ENCODE measurements around the gene CAT. TPM values are rescaled to one million over a fixed set of nuclear protein-coding genes. Genes with fewer than 3 reads are reported as not detected.

CAT gene
- total and polyA plus RNA-seq, 12 donors: 42.0 to 134 (median 79.6) TPM

- ATAC-seq: no peak
- intact Hi-C loops (cut with DNase I): no loop called here
These were observed 27.6 kb upstream of the CAT start for GRCh38 chr11:34411111-34411510.

DNA sequence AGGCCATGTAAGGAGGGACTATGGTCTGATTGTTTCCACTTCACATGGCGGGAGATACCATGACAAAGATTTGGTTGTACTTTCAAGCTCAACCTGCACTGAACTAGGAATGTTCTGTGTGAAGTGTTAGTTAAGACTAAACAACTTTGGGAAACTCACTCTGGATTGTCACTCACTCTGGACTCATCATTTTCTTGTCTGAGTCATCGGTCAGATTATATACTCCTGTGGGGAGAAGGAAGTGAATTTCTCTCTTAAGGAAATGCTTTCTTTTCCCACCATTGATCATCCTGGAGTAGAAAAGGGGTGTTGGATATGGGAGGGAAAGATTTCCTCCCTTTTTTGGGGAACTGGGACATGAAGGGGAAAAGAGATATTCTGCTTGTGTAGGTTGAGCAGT, 26.9 kb upstream of the CAT start:
- Histone ChIP-seq H3K4me1 (peaks cover 0 to 6% (median 0%) of the 10 kb centered on the region in 9 donors), H3K4me3 (no peak overlapping the region), H3K36me3 (no peaks in the 10 kb centered on the region), H3K27me3 (peaks cover 0 to 5% (median 0%) of the 10 kb centered on the region in 7 donors), H3K9me3 (peaks cover 0 to 23% (median 12%) of the 10 kb centered on the region in 11 donors), H3K27ac (no peak overlapping the region)
- no peak for DNase-seq
- 87 to 89% methylated on average over 2 of the region's 2 CpGs for WGBS, 2 donors
- no peak for ATAC-seq
- no peak for TF ChIP-seq CTCF (IDR thresholded peaks at IDR 0.05)
- intact Hi-C loops (cut with DNase I): no loop called here

More at GRCh38 chr11:34411111-34411510, 27.6 kb upstream of the CAT start:
- TF ChIP-seq CTCF (IDR thresholded peaks at IDR 0.05): no peak
- 65 to 86% methylated on average over 3 of the region's 3 CpGs for WGBS, 2 donors
- H3K4me1 ChIP-seq: peaks cover 0 to 2% (median 0%) of the 10 kb centered on the region in 9 donors
- H3K27ac ChIP-seq: no peak overlapping the region
- no peak for DNase-seq
- H3K9me3 ChIP-seq: peaks cover 0 to 23% (median 12%) of the 10 kb centered on the region in 11 donors
- no peak overlapping the region for H3K4me3 ChIP-seq
- peaks cover 0 to 7% (median 0%) of the 10 kb centered on the region in 7 donors for H3K27me3 ChIP-seq
- no peaks in the 10 kb centered on the region for H3K36me3 ChIP-seq

GRCh38 chr11:34413263-34413662, 25.5 kb upstream of the CAT start:
- ATAC-seq (no peak), DNase-seq (no peak)
- Histone ChIP-seq H3K4me3 (no peak overlapping the region), H3K27me3 (peaks cover 0 to 7% (median 0%) of the 10 kb centered on the region in 7 donors), H3K9me3 (peaks cover 0 to 23% (median 12%) of the 10 kb centered on the region in 11 donors), H3K27ac (no peak overlapping the region), H3K36me3 (no peaks in the 10 kb centered on the region), H3K4me1 (peaks cover 0 to 18% (median 0%) of the 10 kb centered on the region in 9 donors)
- no peak for TF ChIP-seq CTCF (IDR thresholded peaks at IDR 0.05)
- intact Hi-C loops (cut with DNase I): no loop called here
- WGBS, 2 donors: 70 to 87% methylated on average over 1 of the region's 1 CpG

DNA sequence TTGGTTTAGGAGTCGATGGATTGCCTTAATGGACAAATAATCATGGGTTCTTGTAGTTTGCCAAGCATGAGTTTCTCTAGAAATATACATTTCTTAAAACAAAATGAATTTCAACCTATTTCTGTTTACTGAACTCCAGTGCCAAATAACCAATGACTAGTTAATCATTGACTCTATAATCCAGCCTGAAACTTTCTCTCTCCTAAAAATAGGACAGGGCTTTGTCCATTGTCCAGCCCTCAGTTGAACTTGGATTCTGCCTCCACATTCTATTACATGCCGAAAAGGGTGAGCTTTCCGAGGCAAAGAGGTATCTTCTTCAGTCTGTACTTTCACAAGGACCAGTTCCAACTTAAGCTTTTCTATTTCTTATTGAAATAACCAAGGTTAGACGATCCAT, 23.2 kb upstream of the CAT start:
- 67 to 73% methylated on average over 4 of the region's 4 CpGs for WGBS, 2 donors
- TF ChIP-seq CTCF (IDR thresholded peaks at IDR 0.05): no peak
- DNase-seq (no peak), ATAC-seq (no peak)
- peaks cover 0 to 23% (median 12%) of the 10 kb centered on the region in 11 donors for H3K9me3 ChIP-seq
- peaks cover 0 to 20% (median 0%) of the 10 kb centered on the region in 9 donors for H3K4me1 ChIP-seq
- H3K4me3 ChIP-seq: no peak overlapping the region
- H3K27me3 ChIP-seq: peaks cover 0 to 7% (median 0%) of the 10 kb centered on the region in 7 donors
- intact Hi-C loops (cut with DNase I): no loop called here
- no peaks in the 10 kb centered on the region for H3K36me3 ChIP-seq
- no peak overlapping the region for H3K27ac ChIP-seq

All from heart right ventricle (tissue), 16 donors.